GM12872 (cell line): ENCODE measurements around the gene RIPPLY2.

Experiments
- TF ChIP-seq, protein P1 (sequence below): IDR thresholded peaks from 3 replicates; pipeline ENCODE4 v1.5.1; 2011; ENCODE audit warnings: low read depth, mild to moderate bottlenecking, low read length, moderate library complexity; ENCODE audit not compliant: insufficient read depth

RIPPLY2 gene

DNA sequence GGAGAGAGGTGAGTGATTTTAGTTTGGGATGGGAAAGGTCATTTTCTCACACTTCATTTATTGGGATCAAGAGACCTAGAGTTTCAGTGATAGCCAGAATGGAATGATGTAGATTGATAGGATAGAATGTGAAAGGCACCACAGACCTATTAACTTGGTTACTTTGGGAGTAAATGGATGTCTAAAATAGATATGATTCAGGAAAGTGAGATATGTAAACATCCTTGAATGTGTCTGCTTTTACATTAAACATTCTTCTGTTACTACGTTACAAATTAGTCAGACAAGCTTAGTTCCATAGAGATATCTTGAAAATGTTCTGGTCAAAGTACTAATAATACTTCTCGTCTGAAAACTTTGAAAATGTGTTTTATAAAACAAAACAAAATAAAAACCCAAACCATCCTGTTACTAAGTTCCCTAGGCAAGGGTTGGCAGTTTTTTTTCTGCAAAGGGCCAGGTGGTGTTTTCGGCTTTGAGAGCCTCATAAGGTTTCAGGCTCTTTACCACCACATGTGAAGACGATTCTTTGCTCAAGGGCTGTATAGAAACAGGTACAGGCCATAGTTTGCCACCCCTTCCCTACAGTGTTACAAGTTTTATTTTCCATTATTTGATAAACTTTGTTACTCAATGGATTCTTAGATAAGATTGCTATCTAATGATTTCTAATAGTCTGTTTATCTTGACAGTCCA lies 9.8 kb downstream of the RIPPLY2 start:
- TF ChIP-seq, protein P1, sequence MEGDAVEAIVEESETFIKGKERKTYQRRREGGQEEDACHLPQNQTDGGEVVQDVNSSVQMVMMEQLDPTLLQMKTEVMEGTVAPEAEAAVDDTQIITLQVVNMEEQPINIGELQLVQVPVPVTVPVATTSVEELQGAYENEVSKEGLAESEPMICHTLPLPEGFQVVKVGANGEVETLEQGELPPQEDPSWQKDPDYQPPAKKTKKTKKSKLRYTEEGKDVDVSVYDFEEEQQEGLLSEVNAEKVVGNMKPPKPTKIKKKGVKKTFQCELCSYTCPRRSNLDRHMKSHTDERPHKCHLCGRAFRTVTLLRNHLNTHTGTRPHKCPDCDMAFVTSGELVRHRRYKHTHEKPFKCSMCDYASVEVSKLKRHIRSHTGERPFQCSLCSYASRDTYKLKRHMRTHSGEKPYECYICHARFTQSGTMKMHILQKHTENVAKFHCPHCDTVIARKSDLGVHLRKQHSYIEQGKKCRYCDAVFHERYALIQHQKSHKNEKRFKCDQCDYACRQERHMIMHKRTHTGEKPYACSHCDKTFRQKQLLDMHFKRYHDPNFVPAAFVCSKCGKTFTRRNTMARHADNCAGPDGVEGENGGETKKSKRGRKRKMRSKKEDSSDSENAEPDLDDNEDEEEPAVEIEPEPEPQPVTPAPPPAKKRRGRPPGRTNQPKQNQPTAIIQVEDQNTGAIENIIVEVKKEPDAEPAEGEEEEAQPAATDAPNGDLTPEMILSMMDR, result no peak

DNA sequence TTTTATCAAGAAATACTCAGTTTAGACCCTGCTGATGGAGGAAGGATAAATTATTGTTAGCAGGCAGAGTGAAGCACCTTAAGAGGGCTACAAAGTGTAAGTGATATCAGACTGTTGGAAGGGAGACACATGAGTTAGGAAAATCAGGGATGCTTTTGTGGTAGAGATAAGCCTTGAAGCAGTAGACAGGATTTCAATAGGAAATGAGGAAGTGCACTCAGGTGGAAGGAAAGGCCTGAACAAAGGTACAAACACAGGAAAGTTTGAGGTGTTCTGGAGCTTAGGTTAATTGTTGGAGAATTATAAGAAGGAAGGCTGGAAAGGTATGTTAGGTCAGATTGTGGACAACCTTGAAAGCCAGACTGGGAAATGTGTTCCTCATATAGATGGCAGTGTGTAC lies 13.9 kb downstream of the RIPPLY2 start:
- TF ChIP-seq, protein P1, result no peak

DNA sequence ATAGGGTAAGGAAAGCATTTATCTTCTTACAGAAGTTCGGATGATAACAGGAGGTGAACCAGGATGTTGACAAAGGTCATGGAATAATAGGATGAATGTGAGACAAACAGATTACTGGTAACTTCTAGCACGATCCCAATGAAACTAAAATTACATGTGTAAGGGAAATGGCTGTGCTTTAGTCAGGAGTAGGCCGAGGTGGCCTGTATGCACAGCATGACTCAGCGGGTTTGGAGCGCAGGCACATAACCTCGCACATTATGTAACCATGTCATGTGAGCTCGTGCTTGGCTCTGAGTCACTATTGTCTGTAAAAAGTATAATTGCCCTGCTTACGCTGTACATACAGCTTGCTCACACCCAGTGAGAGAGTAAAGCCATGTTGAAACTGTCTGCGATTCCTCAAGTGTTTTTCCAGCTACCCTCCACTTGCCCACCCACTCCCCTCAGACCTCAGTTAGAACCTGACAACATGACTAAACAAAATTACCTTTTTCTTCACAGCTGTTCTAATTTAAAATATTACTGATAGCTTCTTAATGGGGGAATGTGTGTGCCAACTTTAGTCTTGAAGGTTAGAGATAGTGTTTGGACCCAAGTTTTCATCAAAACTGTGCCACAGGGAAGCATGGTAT lies 14.5 kb downstream of the RIPPLY2 start:
- TF ChIP-seq, protein P1, result no peak

DNA sequence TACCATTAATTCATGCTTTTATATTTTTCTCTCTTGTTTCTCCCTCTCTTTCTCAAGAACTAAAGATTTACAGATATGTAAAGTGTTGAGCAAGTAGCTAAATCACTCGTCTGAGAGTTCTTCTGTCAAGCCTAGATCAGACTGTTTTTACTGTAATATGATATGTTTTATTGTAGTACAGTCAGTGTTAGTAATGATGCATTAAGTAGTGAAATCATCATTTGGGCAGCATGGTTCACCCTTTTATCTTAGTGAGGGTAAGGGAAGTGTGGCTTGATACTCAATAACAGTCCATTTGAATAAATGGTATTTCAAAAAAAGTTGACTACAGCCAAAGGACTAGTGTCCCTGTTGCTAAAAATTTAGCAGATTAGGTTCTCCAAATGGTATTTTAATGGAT lies 15.5 kb downstream of the RIPPLY2 start:
- TF ChIP-seq, protein P1, result no peak

DNA sequence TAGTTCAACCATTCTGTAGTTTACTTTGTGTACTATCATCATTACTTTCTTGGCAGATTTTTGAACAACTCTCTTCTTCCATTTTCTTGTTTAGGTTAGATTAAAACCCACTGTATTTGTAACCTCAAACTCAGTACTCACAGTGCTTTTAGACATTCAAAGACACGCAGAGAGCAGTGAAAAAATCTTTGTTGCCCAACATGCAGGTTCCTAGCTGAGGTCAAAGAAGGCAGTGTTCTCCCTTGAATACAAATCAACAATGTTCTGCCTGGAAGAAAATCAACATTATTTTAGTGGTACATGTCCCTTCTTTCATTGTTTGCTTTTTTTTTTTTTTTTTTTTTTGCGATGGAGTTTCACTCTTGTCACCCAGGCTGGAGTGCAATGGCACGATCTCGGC lies 17.5 kb downstream of the RIPPLY2 start:
- TF ChIP-seq, protein P1, result no peak

DNA sequence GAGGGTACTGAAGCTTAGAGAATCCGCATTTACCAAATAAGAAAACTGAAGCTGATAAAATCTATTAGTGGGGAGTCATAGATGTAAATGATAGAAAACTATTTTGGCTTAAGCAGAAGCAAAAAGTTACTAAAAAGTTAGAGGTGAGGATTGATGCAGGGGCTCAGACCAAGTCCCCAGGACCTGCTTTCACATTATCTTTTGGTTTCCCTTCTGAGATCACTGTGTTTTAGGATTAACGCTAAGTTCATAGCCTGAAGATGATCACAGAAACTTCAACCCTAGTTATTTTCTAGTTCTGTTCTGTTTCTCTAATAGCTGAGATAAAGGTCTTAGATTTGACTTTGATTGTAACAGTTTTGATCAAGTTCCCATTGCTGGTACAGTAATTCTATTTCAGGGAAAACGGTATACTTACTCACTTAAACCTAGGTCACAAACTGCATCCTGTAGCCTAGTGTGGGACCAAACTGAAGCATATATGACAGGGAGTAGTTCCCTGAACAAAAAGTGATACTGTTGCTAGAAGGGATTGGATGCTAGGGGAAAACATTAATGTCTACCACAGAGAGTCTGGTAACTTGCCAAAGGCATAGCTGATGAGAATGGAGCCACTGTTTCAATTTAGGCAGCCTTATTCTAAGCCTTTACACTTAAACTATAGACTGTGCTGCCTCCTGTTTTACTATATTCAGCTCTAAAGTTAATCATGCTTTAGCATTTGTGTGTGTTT lies 19.4 kb downstream of the RIPPLY2 start:
- TF ChIP-seq, protein P1, result no peak

DNA sequence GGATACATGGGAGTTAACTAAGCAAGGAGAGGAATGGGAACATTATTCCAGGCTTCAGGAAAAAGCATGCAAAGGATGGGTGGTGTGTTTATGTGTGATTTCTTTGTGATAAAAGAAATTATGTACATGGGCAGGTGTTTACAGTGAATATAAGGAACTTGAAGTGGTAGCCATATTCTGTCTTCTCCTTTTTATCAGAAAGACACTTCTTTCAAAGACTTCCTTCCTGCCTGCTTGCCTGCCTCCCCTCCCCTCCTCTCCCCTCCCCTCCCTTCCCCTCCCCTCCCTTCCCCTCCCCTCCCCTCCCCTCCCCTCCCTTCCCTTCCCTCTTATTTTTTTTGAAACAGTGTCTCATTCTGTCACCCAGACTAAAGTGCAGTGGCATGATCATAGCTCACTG lies 20.7 kb downstream of the RIPPLY2 start:
- TF ChIP-seq, protein P1, result no peak
